ENCODE measurements around the gene SLC25A18. TPM values are rescaled to one million over a fixed set of nuclear protein-coding genes. Genes with fewer than 3 reads are reported as not detected.
A peak's percentile ranks its signal among the peaks of the same experiment; 100 is the strongest.
"Not testable (repeated sequence)": the region's sequence is repeated elsewhere in the genome, so short reads cannot be mapped to it uniquely, and the experiment has no call there.

The SLC25A18 gene
- total RNA-seq, 1 experiment from 2014 or later, result not detected

GRCh38 chr22:17607891-17608521, 44.7 kb downstream of the SLC25A18 start:
- no peak for DNase-seq (ENCODE audit: low read depth)

GRCh38 chr22:17612057-17612456, 48.8 kb downstream of the SLC25A18 start:
- no peak for DNase-seq (ENCODE audit: low read depth)

- no peak for DNase-seq (ENCODE audit: low read depth)
These were observed 50.0 kb downstream of the SLC25A18 start for GRCh38 chr22:17613280-17613679.

- no peak for DNase-seq (ENCODE audit: low read depth)
These were observed 64.7 kb downstream of the SLC25A18 start for GRCh38 chr22:17627961-17628405.

- peak; percentile 95 for DNase-seq (ENCODE audit: low read depth)
These were observed 65.3 kb downstream of the SLC25A18 start, which contains the start of gene ATP6V1E1 for GRCh38 chr22:17628406-17629172. Gene ATP6V1E1, minus strand, starts transcription at chr22:17628749. Its CDS starts 114 bp downstream, at chr22:17628635.

GRCh38 chr22:17629173-17629489, 65.8 kb downstream of the SLC25A18 start:
- no peak for DNase-seq (ENCODE audit: low read depth)

- DNase-seq (ENCODE audit: low read depth), result no peak
These were observed 66.3 kb downstream of the SLC25A18 start for GRCh38 chr22:17629641-17630040.

- no peak for DNase-seq (ENCODE audit: low read depth)
These were observed 67.8 kb downstream of the SLC25A18 start for GRCh38 chr22:17631076-17631565.

- peak; percentile 37 for DNase-seq (ENCODE audit: low read depth)
These were observed 70.1 kb downstream of the SLC25A18 start for GRCh38 chr22:17633217-17633997.

GRCh38 chr22:17633998-17634323, 70.7 kb downstream of the SLC25A18 start:
- no peak for DNase-seq (ENCODE audit: low read depth)

- DNase-seq (ENCODE audit: low read depth), result no peak
These were observed 71.4 kb downstream of the SLC25A18 start for GRCh38 chr22:17634696-17635095.

- DNase-seq (ENCODE audit: low read depth), result not testable (repeated sequence)
These were observed 73.6 kb downstream of the SLC25A18 start for GRCh38 chr22:17636850-17637249.

- DNase-seq (ENCODE audit: low read depth), result no peak
These were observed 74.3 kb downstream of the SLC25A18 start for GRCh38 chr22:17637490-17638181.

GRCh38 chr22:17638182-17638431, 74.8 kb downstream of the SLC25A18 start:
- DNase-seq (ENCODE audit: low read depth), result no peak

GRCh38 chr22:17638432-17639246, 75.3 kb downstream of the SLC25A18 start, which contains the start of gene BCL2L13:
Gene BCL2L13, plus strand, starts transcription at chr22:17638757. Its CDS starts 16,955 bp downstream, at chr22:17655712.
- peak; percentile 87 for DNase-seq (ENCODE audit: low read depth)

GRCh38 chr22:17639247-17639741, 76.0 kb downstream of the SLC25A18 start:
- DNase-seq (ENCODE audit: low read depth), result peak; percentile 63
